Testis (tissue), 3 donors: Measurements from ENCODE around the gene ALG3. TPM values are rescaled to one million over a fixed set of nuclear protein-coding genes. Genes with fewer than 3 reads are reported as not detected.

Experiments used
- DNase-seq: peaks from one replicate; pipeline ENCODE4 v3.0.0-alpha.2; 2019
- H3K27ac ChIP-seq, 2 donors: fragments of 200-600 bp; sonication (generic); one replicate each; pipeline ENCODE4 v1.5.1; 2019
- H3K27me3 ChIP-seq: fragments of 200-600 bp; sonication (generic); one replicate; pipeline ENCODE4 v1.5.1; 2019
- H3K36me3 ChIP-seq: fragments of 200-600 bp; sonication (generic); one replicate; pipeline ENCODE4 v1.5.1; 2017; ENCODE audit warnings: low read depth; ENCODE audit errors: missing control alignments
- H3K4me1 ChIP-seq: fragments of 200-600 bp; sonication (generic); one replicate; pipeline ENCODE4 v1.5.1; 2019
- H3K4me3 ChIP-seq, 2 donors: fragments of 200-600 bp; sonication (generic); one replicate each; pipeline ENCODE4 v1.5.1; 2017 to 2019
- H3K9me3 ChIP-seq: fragments of 200-600 bp; sonication (generic); one replicate; pipeline ENCODE4 v1.5.1; 2017
- POLR2A ChIP-seq: fragments of 450-650 bp; IDR thresholded peaks from one replicate; pipeline ENCODE4 v1.6.1; 2017; ENCODE audit warnings: antibody characterized with exemption, mild to moderate bottlenecking, moderate library complexity
- WGBS, 2 donors: methylation state at CpG; one replicate each; pipeline ENCODE4 v1.1.5; 2018; 5-methylcytosine and 5-hydroxymethylcytosine counted together
- intact Hi-C: fragments of 100-400 bp; cut with DNase I; formaldehyde crosslinking; loops from one replicate; pipeline ENCODE4 v1.15.1; 2023; ENCODE audit warnings: low total_unique reads
- polyA plus RNA-seq: library from polyadenylated mRNA; stranded (reverse); fragments of 350-450 nt; fragmentation: Illumina TruSeq; extraction: RNeasy Lipid Tissue Mini Kit (QIAGEN cat#74804); gene quantifications from one replicate; pipeline ENCODE4 v1.2.3, GENCODE V29; 2014; ENCODE audit warnings: low read depth, low replicate concordance; ENCODE audit not compliant: insufficient read depth
- total RNA-seq, 2 donors: library from RNA; depleted of rRNA; stranded (reverse); fragments of >200 nt; gene quantifications; one replicate each; pipeline ENCODE4 v1.2.3, GENCODE V29; 2016
- TF ChIP-seq, protein P1 (sequence below), 3 experiments: fragments of 450-650 bp in 2 of 3; fragments of 200-600 bp in 1 of 3; sonication (generic) in 1 of 3; IDR thresholded peaks; one replicate each; pipeline ENCODE4 v1.5.1; 2016 to 2019; ENCODE audit warnings: antibody characterized with exemption in 3 of 3, mild to moderate bottlenecking in 2 of 3, moderate library complexity in 1 of 3

Gene ALG3
- total and polyA plus RNA-seq, 3 donors from 2014 or later, result 58.7 to 91.7 (median 79.4) TPM

DNA sequence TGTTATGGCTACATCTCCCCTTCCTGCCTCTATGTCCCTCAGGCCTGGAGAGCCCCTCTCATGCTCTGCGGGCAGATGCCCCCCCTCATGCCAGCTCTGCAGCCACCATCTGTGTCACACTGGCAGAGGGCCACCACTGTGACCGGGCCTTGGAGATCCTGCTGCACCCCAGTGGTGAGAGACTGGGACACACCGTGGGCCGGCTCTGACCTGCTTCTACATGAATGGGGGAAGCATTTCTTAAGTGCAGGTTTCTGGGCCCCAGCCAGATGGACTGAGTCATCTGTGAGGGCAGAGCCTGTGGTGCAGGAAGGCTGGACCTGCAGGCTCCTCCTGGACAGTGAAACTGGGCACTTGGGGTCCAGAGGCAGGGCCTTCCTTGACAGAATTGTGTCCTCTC lies 14.5 kb downstream of the ALG3 start:
- Histone ChIP-seq H3K36me3 (no peaks in the 10 kb centered on the region), H3K27ac (no peak overlapping the region), H3K9me3 (no peaks in the 10 kb centered on the region), H3K27me3 (no peaks in the 10 kb centered on the region), H3K4me3 (no peak overlapping the region), H3K4me1 (peaks cover 7% of the 10 kb centered on the region)
- TF ChIP-seq, protein P1, sequence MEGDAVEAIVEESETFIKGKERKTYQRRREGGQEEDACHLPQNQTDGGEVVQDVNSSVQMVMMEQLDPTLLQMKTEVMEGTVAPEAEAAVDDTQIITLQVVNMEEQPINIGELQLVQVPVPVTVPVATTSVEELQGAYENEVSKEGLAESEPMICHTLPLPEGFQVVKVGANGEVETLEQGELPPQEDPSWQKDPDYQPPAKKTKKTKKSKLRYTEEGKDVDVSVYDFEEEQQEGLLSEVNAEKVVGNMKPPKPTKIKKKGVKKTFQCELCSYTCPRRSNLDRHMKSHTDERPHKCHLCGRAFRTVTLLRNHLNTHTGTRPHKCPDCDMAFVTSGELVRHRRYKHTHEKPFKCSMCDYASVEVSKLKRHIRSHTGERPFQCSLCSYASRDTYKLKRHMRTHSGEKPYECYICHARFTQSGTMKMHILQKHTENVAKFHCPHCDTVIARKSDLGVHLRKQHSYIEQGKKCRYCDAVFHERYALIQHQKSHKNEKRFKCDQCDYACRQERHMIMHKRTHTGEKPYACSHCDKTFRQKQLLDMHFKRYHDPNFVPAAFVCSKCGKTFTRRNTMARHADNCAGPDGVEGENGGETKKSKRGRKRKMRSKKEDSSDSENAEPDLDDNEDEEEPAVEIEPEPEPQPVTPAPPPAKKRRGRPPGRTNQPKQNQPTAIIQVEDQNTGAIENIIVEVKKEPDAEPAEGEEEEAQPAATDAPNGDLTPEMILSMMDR (IDR thresholded peaks at IDR 0.05), result no peak
- TF ChIP-seq POLR2A, result no peak
- peak; percentile 79 for DNase-seq
- WGBS, 2 donors, result 47 to 61% methylated on average over 4 of the region's 4 CpGs
- intact Hi-C loops, result loop anchor here (10.0 kb wide), 1 partner anchor 89 kb away; no protein-coding TSS in a partner anchor

DNA sequence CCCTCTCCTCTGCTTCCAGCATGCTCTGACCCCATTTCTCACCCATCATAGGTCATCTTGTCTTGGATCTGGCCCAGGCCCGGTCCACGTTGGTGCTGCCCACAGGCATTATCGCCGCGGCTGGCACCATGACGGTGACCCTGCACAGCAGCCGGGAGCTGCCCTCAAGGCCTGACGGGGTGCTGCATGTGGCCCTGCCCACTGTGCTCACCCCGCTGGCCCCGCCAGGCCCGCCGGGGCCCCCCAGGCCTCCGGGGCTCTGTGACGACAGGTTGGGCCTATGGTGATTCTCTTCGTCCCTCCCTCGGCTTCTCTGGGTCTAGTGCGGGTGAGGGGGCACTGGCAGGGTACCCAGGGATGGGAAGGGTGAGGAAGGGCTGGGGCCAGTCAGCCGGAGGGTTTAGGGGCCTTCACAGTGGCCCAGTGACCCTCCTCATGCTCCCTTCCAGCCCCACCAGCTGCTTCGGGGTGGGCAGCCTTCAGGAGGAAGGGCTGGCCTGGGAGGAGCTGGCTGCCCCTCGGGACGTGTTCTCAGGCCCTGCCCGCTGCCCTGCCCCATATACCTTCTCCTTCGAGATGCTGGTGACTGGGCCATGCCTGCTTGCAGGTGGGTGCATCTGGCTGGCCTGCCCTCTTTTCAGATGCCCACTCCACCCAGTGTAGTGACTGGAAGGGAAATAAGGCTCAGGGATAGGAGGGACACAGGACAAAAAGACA lies 15.5 kb downstream of the ALG3 start:
- intact Hi-C loops, result loop anchor here (10.0 kb wide), 1 partner anchor 88 kb away; no protein-coding TSS in a partner anchor
- 85 to 96% methylated on average over 12 to 22 of the region's 23 CpGs for WGBS, 2 donors

DNA sequence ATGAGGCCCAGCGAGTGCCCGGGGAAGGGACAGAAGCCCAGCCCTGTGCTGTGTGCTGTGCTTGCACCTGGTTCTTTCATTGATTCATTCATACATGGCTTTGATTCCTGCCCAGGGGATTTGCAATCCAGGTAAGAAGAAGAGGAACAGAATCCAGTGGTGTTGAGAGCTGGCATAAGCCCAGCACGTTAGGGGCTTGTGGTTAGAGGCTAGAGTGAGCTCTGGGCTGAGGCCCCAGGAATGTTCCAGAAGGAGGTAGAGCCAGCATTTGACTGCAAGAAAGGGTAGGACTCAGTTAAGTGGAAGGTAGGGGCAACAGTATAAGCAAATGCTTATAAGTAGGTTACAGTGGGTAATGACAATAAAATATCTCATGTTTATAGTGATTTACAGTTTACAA lies 17.1 kb downstream of the ALG3 start:
- no peaks in the 10 kb centered on the region for H3K27me3 ChIP-seq
- no peak overlapping the region for H3K27ac ChIP-seq
- no peaks in the 10 kb centered on the region for H3K9me3 ChIP-seq
- H3K4me3 ChIP-seq, result no peak overlapping the region
- H3K4me1 ChIP-seq, result peaks cover 7% of the 10 kb centered on the region
- H3K36me3 ChIP-seq, result no peaks in the 10 kb centered on the region
- no peak for TF ChIP-seq POLR2A
- TF ChIP-seq, protein P1 (IDR thresholded peaks at IDR 0.05), result no peak
- intact Hi-C loops, result loop anchor here (10.0 kb wide), 1 partner anchor 87 kb away; no protein-coding TSS in a partner anchor
- DNase-seq, result no peak
- WGBS, 2 donors, result 29 to 64% methylated on average over 1 to 3 of the region's 3 CpGs

More for the DNA sequence above, 15.5 kb downstream of the ALG3 start:
- Histone ChIP-seq H3K4me1 (peaks cover 7% of the 10 kb centered on the region), H3K27me3 (no peaks in the 10 kb centered on the region), H3K9me3 (no peaks in the 10 kb centered on the region), H3K27ac (no peak overlapping the region), H3K36me3 (no peaks in the 10 kb centered on the region), H3K4me3 (no peak overlapping the region)
- DNase-seq, result no peak
- no peak for TF ChIP-seq POLR2A
- TF ChIP-seq, protein P1 (IDR thresholded peaks at IDR 0.05), result no peak

DNA sequence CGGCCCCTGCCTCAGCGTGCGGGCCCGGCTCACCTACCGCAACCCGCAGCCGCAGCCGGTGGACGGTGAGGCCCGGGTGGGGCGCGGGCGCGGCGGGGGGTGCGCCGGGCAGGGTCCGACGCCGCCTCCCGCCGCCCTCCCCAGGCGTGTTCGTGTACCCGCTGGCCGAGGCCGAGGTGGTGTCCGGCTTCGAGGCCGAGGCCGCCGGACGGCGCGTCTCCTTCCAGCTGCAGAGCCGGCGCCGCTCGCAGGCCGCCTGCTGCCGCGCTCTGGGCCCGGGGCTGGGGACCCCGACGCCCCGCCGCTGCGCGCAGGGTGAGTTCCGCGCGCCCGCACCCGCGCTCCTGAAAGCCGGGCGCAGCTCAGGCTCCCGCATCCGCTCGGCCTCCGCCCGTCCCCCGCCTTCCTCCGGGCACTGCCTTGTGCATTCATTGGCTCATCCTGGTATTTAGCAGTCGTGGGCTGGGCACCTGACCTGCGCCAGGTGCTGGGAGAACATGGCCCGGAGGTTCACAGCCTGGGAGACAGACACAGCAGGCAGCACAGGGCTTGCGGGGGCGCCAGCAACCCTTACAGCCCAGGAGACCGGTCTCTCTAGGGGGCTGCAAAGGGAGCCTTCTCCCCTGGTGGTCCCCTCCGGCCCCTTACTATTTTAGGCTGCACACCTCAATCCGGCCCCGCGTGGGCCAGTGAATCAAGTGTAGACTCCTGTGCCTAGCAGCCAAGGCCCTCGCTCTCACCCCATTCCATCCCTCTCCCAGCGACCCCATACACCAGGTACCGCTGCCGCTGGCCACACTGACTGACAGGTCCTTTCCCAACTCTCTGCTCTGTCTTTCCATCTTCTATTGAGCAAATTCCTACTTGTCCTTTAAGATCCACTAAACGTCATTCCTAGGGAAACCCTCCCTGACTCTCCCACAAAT lies 17.9 kb downstream of the ALG3 start:
- WGBS, 2 donors, result 21% methylated on average over 17 to 23 of the region's 79 CpGs
- no peak overlapping the region for H3K27ac ChIP-seq
- no peak for DNase-seq

More for the DNA sequence above, 17.9 kb downstream of the ALG3 start:
- Histone ChIP-seq H3K36me3 (no peaks in the 10 kb centered on the region), H3K9me3 (no peaks in the 10 kb centered on the region), H3K4me3 (peak overlapping the region; percentile 49 to 57), H3K27me3 (no peaks in the 10 kb centered on the region), H3K4me1 (peaks cover 7% of the 10 kb centered on the region)
- TF ChIP-seq, protein P1 (IDR thresholded peaks at IDR 0.05), result no peak
- no peak for TF ChIP-seq POLR2A
- intact Hi-C loops, result loop anchor here (10.0 kb wide), 1 partner anchor 86 kb away; no protein-coding TSS in a partner anchor
